Measurements from ENCODE around the gene PRDM16. TPM values are rescaled to one million over a fixed set of nuclear protein-coding genes. Genes with fewer than 3 reads are reported as not detected.

PRDM16 gene
- total RNA-seq, 1 donor from 2014 or later: 5.6 TPM

DNA sequence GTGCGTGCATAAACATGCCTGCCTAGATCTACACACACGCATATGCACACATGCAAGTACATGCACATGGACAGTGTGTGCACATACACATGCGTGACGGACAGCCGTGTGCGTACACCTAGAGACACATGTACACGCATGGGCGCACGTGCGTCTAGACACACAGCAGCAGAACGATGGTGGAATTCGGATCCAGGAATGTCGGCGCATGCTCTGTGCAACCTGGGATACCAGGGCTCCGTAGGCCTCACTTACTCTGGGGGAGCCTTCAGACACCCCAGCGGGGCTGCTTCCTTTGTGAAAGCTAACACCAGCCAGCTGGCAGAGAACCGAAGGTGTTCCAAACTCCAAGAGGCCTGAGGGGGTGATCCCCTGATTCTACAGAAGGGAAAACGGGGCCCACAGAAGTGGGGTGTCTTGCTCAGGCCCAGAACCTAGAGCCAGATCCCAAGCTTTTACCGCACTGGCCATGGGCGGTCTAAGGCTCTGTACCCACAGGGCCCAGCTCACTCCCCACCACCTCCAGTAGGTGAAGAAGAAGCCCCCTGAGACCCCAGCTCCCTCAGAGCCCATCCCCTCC is 358.0 kb downstream of the PRDM16 start:
- TF ChIP-seq, protein P1, sequence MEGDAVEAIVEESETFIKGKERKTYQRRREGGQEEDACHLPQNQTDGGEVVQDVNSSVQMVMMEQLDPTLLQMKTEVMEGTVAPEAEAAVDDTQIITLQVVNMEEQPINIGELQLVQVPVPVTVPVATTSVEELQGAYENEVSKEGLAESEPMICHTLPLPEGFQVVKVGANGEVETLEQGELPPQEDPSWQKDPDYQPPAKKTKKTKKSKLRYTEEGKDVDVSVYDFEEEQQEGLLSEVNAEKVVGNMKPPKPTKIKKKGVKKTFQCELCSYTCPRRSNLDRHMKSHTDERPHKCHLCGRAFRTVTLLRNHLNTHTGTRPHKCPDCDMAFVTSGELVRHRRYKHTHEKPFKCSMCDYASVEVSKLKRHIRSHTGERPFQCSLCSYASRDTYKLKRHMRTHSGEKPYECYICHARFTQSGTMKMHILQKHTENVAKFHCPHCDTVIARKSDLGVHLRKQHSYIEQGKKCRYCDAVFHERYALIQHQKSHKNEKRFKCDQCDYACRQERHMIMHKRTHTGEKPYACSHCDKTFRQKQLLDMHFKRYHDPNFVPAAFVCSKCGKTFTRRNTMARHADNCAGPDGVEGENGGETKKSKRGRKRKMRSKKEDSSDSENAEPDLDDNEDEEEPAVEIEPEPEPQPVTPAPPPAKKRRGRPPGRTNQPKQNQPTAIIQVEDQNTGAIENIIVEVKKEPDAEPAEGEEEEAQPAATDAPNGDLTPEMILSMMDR (IDR thresholded peaks at IDR 0.05; ENCODE audit: insufficient read depth, low read length, poor library complexity, severe bottlenecking): no peak
- peaks cover 27% of the 10 kb centered on the region for H3K27me3 ChIP-seq (ENCODE audit: control insufficient read depth, insufficient read depth, low read length)
- no peak for DNase-seq (ENCODE audit: low read depth)
- H3K36me3 ChIP-seq (ENCODE audit: control insufficient read depth, insufficient read depth, low read length): no peaks in the 10 kb centered on the region
- H3K4me3 ChIP-seq (ENCODE audit: low read depth, low read length): no peak overlapping the region

DNA sequence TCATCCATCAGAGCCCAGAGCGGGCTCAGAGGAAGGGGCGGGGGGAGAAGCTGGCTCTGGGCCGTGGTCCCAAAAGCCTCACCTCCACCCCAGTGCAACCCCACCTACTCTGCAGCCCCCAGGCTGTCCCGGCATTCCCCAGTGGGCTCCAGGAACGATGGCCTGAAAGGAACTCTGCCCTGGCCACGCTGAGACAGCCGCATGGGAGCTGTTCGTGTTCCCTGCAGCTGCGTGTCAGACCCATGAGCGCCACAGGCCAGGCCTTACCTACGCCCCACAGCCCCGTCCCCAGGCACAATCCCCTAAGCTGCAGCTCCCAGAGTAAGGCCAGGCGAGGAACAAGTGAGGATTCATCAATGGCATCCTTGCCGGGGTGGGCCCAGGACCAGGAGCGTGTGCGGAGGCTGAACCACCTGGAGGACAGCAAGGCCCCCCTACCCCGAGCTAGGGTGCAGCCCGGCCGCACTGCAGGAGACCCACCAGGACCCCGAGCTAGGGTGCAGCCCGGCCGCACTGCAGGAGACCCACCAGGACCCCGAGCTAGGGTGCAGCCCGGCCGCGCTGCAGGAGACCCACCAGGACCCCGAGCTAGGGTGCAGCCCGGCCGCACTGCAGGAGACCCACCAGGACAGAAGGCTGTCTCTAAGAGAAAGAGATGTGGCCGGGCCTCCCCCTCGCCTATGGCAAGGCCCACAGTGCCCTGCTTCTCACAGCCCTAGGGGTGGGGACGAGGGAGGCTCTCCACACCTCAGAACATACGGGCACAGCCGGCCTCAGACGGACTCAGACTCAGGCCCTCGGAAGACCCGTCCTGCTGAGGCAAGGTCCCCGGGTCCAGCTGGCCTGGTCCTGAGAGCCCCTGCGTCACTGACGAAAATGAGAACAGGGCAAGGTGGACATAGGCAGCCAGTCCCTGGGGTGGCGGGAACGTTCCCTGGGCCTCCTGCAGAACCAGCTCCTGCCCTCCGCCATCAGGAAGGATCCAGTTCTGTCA is 359.0 kb downstream of the PRDM16 start:
- TF ChIP-seq, protein P1 (IDR thresholded peaks at IDR 0.05; ENCODE audit: insufficient read depth, low read length, poor library complexity, severe bottlenecking): no peak
- no peak for DNase-seq (ENCODE audit: low read depth)
- H3K36me3 ChIP-seq (ENCODE audit: control insufficient read depth, insufficient read depth, low read length): no peaks in the 10 kb centered on the region
- no peak overlapping the region for H3K4me3 ChIP-seq (ENCODE audit: low read depth, low read length)
- H3K27me3 ChIP-seq (ENCODE audit: control insufficient read depth, insufficient read depth, low read length): peaks cover 17% of the 10 kb centered on the region

DNA sequence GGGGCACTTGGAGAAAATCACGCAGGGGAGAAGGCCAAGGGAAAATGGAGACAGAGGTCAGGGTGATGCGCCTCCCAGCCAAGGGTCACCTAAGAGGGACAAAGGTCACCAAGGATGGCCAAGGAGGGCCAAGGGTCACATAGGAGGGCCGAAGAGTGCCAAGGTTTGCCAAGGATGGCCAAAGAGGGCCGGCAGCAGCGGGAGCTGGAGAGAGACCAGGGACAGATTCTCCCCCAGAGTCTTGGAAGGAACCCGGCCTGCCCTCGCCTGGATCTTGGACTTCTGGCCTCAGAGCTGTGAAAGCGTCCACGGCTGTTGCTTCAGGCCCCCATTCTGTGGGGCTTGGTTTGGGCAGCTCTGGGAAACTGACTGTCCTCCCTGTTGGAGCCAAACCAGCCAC is 359.9 kb downstream of the PRDM16 start:
- no peak overlapping the region for H3K4me3 ChIP-seq (ENCODE audit: low read depth, low read length)
- DNase-seq (ENCODE audit: low read depth): no peak

DNA sequence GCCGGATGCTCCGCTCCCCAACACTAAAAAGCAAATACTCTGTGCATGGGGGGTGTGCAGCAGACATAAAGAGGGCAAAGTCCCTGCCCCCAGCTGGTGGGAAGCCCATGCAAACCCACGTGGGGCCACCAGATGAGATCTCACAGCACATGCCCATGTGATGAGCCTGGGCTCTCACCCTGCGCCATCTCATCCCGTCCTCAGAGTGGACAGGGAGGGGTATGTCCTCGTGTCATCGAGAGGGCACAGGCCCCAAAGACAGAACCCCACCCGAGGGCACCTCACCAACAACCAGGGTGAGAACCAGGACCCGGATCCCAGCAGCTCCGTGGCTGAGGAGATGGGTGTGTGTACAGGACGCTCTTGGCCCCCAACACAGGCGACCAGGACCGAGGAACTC is 360.3 kb downstream of the PRDM16 start:
- no peaks in the 10 kb centered on the region for H3K36me3 ChIP-seq (ENCODE audit: control insufficient read depth, insufficient read depth, low read length)
- no peak overlapping the region for H3K4me3 ChIP-seq (ENCODE audit: low read depth, low read length)
- TF ChIP-seq, protein P1 (IDR thresholded peaks at IDR 0.05; ENCODE audit: insufficient read depth, low read length, poor library complexity, severe bottlenecking): no peak
- DNase-seq (ENCODE audit: low read depth): no peak
- H3K27me3 ChIP-seq (ENCODE audit: control insufficient read depth, insufficient read depth, low read length): peaks cover 4% of the 10 kb centered on the region

More for the DNA sequence above, 359.9 kb downstream of the PRDM16 start:
- Histone ChIP-seq H3K27me3 (ENCODE audit: control insufficient read depth, insufficient read depth, low read length) (peaks cover 9% of the 10 kb centered on the region), H3K36me3 (ENCODE audit: control insufficient read depth, insufficient read depth, low read length) (no peaks in the 10 kb centered on the region)
- TF ChIP-seq, protein P1 (IDR thresholded peaks at IDR 0.05; ENCODE audit: insufficient read depth, low read length, poor library complexity, severe bottlenecking): no peak

DNA sequence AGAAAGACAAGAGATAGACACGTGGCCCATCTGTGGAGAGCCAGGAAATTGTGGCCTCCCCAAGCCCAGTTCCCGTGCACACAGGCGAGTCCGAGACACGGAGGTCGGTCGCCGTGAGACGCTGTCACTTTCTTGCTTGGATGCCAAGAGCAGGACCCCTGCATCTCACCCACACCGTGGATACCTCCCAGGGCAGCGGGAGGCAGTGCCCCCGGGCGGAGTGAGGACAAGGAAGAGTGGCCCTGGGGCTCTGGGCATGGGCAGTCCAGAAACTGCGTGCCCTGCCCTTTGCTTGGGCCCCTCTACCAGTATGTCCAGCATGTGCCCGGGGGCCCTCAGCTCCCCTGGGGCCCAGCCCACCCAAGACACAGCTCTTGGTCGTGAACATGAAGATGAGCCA is 360.8 kb downstream of the PRDM16 start:
- H3K36me3 ChIP-seq (ENCODE audit: control insufficient read depth, insufficient read depth, low read length): no peaks in the 10 kb centered on the region
- DNase-seq (ENCODE audit: low read depth): no peak
- TF ChIP-seq, protein P1 (IDR thresholded peaks at IDR 0.05; ENCODE audit: insufficient read depth, low read length, poor library complexity, severe bottlenecking): no peak
- H3K4me3 ChIP-seq (ENCODE audit: low read depth, low read length): no peak overlapping the region
- H3K27me3 ChIP-seq (ENCODE audit: control insufficient read depth, insufficient read depth, low read length): peaks cover 2% of the 10 kb centered on the region

All from kidney epithelial cell (primary cell).